Ammon's horn (tissue), 1 donor: ENCODE results near the gene NARS2.
A peak's percentile ranks its signal among the peaks of the same experiment; 100 is the strongest.

Source experiments
- DNase-seq: peaks from one replicate; pipeline ENCODE4 v3.0.0-alpha.2; 2016; ENCODE audit warnings: low spot score

The NARS2 gene

DNA sequence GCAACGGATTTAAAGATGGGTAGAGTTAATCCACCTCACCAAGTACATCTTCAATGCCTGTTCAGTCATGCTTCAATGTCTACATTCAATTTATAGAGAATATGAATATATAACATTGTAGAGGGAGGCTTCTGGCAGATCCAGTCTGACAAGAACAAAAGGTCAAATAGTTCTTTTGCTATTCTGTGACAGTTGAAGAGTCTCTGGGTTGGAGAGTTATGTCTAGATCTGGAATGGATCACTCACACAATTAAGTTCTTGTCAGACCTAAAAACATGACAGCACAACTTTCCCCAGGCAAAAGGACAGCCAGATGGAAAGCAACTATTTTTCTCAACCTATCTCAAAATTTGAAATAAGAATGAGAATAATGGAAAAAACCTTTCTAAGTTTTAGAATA, 141.7 kb downstream of the NARS2 start:
- no peak for DNase-seq

DNA sequence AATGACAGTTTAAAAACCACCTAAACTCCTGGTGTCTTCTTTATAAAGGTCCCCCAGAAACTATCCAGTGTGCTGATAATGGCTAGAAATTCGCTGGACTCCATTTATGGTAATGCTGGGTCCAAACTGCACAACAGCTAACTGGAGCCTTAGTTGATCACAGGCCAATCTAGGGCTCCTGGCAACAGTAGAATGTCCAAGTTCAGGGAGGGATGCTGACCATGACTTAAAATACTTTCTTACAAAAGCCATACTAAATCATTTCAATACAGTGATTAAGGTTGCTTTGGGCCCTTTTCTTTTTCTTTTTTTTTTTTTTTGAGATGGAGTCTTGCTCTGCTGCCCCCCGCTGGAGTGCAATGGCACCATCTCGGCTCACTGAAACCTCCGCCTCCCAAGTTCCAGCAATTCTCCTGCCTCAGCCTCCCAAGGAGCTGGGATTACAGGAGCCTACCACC, 142.6 kb downstream of the NARS2 start:
- no peak for DNase-seq

- DNase-seq: no peak
Measured at GRCh38 chr11:78429660-78430059, 145.0 kb downstream of the NARS2 start.

DNA sequence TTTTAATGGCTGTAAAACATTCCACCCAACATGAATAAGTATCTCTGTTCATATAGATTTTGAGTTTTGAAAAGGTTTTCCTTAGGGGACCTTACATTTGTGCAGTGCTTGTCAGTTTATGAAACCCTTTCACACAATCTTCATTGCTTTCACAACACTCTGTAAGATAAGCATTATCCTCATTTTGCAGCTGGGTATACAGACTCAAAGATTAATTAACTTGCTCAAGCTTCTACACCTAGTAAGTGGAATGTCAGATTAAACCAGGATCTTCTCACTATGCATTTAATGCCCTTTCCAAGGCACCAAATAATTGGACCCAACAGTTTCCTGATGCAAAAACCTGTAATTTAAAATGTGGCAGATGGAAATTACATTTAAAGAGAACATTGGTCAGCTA, 145.5 kb downstream of the NARS2 start:
- no peak for DNase-seq

DNA sequence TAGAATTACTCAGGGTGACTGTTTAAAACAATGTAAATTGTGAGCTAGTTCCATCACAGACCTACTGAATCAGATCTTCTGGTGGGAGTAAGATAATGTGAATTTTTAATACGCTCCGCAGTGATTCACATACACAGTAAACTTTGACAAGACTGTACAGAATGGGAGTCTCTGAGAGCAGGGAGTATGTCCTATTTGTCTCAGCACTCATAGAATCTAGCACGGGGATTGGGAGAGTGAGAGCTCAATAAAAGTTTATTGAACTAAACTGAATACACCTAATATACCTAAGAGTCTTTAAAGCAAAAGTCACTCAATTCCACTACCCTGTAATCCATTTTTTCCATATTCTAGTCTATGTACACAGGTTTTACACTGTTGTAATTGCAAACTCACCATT, 145.9 kb downstream of the NARS2 start:
- no peak for DNase-seq

DNA sequence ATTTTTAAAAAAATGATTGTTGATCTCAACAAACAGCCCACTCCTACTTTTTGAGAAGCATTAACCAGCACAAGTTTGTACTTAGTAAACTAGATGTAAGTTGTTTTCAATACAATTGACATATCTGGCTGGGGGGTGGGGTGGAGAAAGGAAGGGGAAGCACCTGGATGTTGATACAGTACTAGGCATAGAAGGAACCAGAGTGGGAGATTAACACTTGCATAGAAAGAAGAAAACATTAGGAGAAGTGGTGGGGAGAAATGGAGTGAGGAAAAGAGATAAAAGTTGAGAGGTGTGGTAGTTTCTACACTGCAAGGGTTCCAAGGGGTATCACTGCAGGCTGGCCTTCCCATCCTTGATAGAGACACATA, 146.4 kb downstream of the NARS2 start:
- no peak for DNase-seq

DNA sequence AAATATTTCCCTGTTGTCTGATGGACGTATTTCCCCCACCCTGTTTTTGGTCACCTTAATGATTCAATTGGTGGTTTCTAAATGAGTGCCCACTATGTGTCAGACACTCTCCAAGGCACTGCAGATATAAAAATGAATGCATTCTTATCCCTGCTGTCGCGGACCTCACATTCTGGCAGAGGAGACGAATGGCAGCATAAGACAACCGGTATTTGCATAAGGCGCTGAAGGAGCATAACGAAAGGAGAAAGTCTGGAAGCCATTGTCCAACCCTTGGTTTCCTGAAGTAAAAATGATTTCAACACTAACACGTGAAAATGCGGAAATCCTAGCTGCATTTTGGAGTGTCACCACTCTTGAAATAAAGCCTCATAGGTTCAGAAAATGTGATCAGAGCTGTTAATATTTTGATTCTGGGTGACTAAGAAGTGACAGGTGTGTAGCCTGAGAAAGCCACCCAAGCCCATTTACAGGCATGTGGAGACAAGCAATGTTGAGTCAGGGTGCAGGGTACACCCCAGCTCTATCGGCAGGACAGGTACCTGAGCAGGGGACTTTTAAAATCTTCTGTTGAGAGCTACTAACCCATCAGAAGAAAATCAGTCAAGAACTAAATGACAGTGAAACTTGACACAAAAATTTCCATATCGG, 146.9 kb downstream of the NARS2 start:
- DNase-seq: no peak

GRCh38 chr11:78426845-78427244, 147.8 kb downstream of the NARS2 start:
- no peak for DNase-seq

GRCh38 chr11:78425399-78426070, 149.1 kb downstream of the NARS2 start:
- DNase-seq: no peak

- DNase-seq: no peak
Measured at GRCh38 chr11:78424334-78425270, 150.1 kb downstream of the NARS2 start.

- no peak for DNase-seq
Measured at GRCh38 chr11:78423241-78423640, 151.4 kb downstream of the NARS2 start.

GRCh38 chr11:78420796-78421209, 153.9 kb downstream of the NARS2 start:
- peak; percentile 56 for DNase-seq

- DNase-seq: peak; percentile 90
Measured at GRCh38 chr11:78420255-78420764, 154.4 kb downstream of the NARS2 start.

DNA sequence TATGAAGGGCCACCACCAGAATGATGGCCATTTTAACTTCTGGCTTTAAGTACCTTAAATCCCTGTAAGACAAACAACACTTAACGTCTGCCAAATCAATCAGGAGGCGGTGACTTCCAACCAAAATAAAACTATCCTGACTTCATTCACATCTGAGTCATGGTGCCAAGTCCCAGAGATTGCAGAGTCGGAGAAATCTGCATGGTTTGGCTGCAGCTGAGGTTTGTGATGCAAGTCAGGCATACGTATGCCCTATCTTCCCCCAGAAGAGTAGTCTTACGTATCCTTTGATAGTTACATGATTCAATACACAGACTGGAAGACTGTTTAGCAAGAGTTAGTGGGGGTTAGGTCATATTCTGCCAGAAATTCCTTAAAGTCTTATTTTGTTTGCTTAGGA, 155.3 kb downstream of the NARS2 start:
- no peak for DNase-seq

DNA sequence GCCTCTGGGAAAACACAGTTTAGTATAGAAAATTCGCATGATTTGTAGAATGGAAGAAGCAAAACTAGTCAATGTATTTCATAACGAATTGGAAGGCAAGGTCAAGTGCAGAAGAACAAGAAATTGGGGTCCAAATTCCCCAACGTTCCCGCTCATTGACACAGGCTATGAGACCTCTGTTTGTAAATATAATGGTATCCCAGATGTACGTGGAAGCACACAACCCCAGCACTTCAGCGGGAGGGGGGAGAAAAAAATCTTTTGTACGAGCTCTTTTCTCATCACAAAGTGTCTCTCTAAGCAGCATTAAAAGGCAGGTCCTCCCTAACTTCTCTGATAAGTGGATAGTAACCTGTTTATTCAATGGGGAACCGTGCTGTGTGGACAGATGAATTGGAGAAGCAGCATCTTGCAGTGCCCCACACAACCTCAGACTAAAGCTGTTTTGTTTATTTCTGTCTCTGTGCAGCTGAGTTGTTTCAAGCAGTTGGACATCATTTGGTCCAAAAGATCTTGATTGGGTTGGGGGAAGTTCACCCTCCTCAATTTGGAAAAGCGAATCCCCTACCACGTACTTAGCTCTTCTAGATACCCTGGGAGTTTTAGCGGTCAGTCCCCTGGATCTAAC, 156.0 kb downstream of the NARS2 start:
- DNase-seq: no peak

- DNase-seq: peak; percentile 87
Measured at GRCh38 chr11:78417888-78418583, 156.6 kb downstream of the NARS2 start.

DNA sequence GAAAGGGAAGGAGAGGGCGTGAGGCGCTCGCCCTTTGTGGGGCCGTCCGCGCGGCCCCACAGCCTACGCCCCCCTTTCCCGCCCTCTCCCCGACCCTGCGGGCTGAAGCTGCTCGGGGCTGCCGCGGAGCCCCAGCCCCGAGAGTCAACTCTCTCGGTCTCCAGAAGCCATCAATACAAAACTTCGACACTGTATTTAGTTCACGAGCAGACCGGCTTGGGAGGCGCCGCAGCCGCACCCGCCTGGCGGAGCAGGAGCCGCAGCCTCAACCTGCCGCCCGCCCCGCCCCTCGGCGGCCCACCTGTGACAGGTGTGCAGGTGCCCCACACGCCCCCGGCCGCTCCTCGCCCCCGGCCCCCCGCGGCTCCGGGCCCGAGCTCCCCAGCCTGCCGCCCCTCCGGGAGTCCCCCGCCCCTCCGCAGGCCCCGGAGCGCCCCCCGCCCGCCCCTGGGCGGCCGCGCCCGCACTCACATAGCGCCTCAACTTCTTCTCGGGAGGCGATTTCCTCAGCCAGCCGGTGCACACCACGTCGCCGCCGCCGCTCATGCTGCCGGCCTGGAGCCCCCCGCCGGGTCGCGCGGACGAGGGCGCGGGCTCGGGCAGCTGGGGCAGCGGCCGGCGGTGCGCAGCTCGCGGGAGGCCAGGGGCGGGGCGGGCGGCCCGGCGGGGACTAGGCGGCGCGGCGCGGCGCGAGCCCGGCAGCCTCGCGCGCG, 157.3 kb downstream of the NARS2 start, which contains the start of gene GAB2:
TSS of gene GAB2 (minus strand) at position 646 of the 713 bp plus-strand sequence. CDS start at position 546, 100 bp downstream.
- no peak for DNase-seq

GRCh38 chr11:78416285-78417174, 158.1 kb downstream of the NARS2 start:
- DNase-seq: peak; percentile 88

GRCh38 chr11:78415338-78415737, 159.3 kb downstream of the NARS2 start:
- DNase-seq: no peak
